Kidney epithelial cell (primary cell): Measurements from ENCODE around the gene CDH13. TPM values are rescaled to one million over a fixed set of nuclear protein-coding genes. Genes with fewer than 3 reads are reported as not detected.

Experiments
- DNase-seq: peaks from one replicate; pipeline ENCODE4 v3.0.0-alpha.2; 2010; ENCODE audit warnings: low read depth
- H3K27me3 ChIP-seq: 2 replicates; pipeline ENCODE4 v1.6.0; 2011; ENCODE audit warnings: low read length; ENCODE audit not compliant: control insufficient read depth, insufficient read depth
- H3K36me3 ChIP-seq: 2 replicates; pipeline ENCODE4 v1.5.1; 2011; ENCODE audit warnings: low read length; ENCODE audit not compliant: control insufficient read depth, insufficient read depth
- H3K4me3 ChIP-seq: 2 replicates; pipeline ENCODE4 v1.5.1; 2011; ENCODE audit warnings: low read depth, mild to moderate bottlenecking, control low read depth, low read length
- CTCF ChIP-seq: IDR thresholded peaks from 2 replicates; pipeline ENCODE4 v1.5.1; 2011; ENCODE audit warnings: mild to moderate bottlenecking, moderate library complexity, low read length, control low read depth, inconsistent platforms; ENCODE audit not compliant: insufficient read depth, poor library complexity, severe bottlenecking
- total RNA-seq: library from RNA; depleted of rRNA; stranded (reverse); fragments of >200 nt; gene quantifications from 2 replicates; pipeline ENCODE4 v1.2.3, GENCODE V29; 2015

The CDH13 gene
- total RNA-seq, 1 donor from 2014 or later = 32.8 TPM

GRCh38 chr16:83356986-83357385 lies 730.2 kb downstream of the CDH13 start:
- H3K4me3 ChIP-seq = no peak overlapping the region
- TF ChIP-seq CTCF = no peak
- no peaks in the 10 kb centered on the region for H3K27me3 ChIP-seq
- no peaks in the 10 kb centered on the region for H3K36me3 ChIP-seq
- DNase-seq = no peak

- DNase-seq = no peak
- no peak overlapping the region for H3K4me3 ChIP-seq
- H3K36me3 ChIP-seq = no peaks in the 10 kb centered on the region
- no peaks in the 10 kb centered on the region for H3K27me3 ChIP-seq
- no peak for TF ChIP-seq CTCF
These were observed 736.8 kb downstream of the CDH13 start for GRCh38 chr16:83363521-83363920.

GRCh38 chr16:83365166-83365565 lies 738.4 kb downstream of the CDH13 start:
- H3K36me3 ChIP-seq = no peaks in the 10 kb centered on the region
- TF ChIP-seq CTCF = no peak
- no peak for DNase-seq
- no peaks in the 10 kb centered on the region for H3K27me3 ChIP-seq
- H3K4me3 ChIP-seq = no peak overlapping the region

GRCh38 chr16:83366228-83366627 lies 739.5 kb downstream of the CDH13 start:
- Histone ChIP-seq H3K27me3 (no peaks in the 10 kb centered on the region), H3K4me3 (no peak overlapping the region), H3K36me3 (no peaks in the 10 kb centered on the region)
- no peak for DNase-seq
- TF ChIP-seq CTCF = no peak

- no peak for DNase-seq
- no peaks in the 10 kb centered on the region for H3K27me3 ChIP-seq
- H3K36me3 ChIP-seq = no peaks in the 10 kb centered on the region
- no peak overlapping the region for H3K4me3 ChIP-seq
- TF ChIP-seq CTCF = no peak
These were observed 748.2 kb downstream of the CDH13 start for GRCh38 chr16:83374979-83375378.

GRCh38 chr16:83389751-83390150 lies 763.0 kb downstream of the CDH13 start:
- TF ChIP-seq CTCF = no peak
- Histone ChIP-seq H3K36me3 (no peaks in the 10 kb centered on the region), H3K4me3 (no peak overlapping the region), H3K27me3 (no peaks in the 10 kb centered on the region)
- DNase-seq = no peak
